GM19328 (cell line): Measurements from ENCODE around the gene BEGAIN.

Source experiments
- ATAC-seq: cut with Tn5 transposase; IDR thresholded peaks from one replicate; pipeline ENCODE4 v1.9.1; 2021; ENCODE audit warnings: mild to moderate bottlenecking, moderate library complexity; ENCODE audit not compliant: unreplicated experiment

Gene BEGAIN

GRCh38 chr14:100538351-100539002 is 48.7 kb downstream of the BEGAIN start:
- ATAC-seq = no peak

- ATAC-seq = no peak
Observed at GRCh38 chr14:100537446-100538350, 49.5 kb downstream of the BEGAIN start.

GRCh38 chr14:100536721-100537445 is 50.3 kb downstream of the BEGAIN start:
- ATAC-seq = no peak

- ATAC-seq = no peak
Observed at GRCh38 chr14:100536121-100536510, 51.1 kb downstream of the BEGAIN start.

DNA sequence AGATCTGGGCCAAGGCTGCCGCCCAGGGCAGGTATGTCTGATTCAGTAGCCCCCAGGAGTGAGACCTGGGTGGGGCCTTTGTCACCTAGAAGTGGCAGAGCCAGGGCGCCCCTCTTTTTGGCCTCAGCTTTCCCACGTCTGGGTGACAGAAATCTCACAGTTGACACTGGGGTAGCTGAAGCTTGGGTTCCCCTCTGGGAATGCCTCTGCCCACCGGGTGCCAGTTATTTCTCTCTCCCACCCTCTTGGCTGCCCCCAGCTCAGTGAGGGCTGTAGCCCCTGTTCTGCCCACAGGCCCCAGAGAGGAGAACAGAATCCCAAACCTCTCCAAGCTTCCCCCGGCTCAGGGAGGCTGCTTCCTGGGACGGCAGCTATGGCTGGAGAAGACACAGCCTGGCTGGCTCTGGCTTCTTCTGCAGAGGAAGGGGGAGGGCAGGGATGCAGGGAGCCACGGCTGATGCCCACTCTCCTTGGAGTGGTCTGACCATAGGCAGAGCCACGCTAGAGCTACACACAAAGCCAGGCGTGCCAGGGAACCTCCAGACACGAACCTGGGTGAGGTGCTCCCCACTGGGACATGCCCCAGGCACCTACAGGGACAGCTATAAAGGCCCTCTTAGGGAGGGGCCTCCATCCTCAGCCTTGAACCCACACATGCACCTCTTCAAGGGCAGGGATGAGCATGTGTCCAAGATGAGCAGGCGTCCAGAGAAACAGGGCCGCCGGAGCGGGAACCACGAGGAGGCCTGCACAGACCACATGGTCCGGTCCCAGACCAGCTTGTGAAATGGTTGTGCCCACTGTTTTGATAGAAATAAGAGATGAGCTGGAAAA is 51.7 kb downstream of the BEGAIN start:
- ATAC-seq = no peak

DNA sequence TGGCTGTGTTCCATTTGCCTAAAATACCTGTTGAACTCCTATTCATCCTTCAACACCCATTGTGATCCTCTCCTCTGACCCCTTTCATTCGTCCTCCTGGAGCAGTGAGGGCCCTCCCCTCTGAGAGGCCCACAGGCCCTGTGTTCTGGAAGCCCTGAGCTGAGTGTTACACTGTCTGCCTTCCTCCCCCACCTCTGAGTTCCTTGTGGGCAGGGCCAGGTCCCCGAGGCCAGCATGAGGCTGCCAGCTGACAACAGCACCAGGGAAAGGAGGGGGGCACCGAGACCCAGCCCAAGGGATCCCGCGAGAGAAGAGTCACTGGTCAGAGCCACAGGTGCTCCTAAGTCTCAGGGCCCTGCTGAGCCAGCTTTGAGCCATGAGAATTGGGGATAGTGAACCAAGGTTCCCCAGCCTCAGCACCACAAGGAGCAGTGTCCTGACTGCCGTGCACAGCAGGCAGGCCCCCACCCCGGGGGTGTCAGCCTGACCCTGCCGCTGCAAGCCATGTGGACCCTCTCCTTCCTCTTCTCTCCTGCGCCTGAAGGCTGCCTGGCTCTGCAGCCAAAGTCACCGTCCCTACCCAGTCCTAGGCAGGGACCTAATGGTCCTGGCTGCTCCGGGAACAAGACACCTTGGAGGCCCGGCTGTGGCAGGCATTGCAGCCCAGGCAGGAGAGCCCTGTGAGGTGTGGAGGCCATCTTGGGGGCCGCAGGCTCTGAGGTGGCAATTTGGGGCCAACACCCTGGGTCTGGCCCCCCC is 52.5 kb downstream of the BEGAIN start:
- no peak for ATAC-seq

GRCh38 chr14:100533656-100534485 is 53.3 kb downstream of the BEGAIN start:
- no peak for ATAC-seq

DNA sequence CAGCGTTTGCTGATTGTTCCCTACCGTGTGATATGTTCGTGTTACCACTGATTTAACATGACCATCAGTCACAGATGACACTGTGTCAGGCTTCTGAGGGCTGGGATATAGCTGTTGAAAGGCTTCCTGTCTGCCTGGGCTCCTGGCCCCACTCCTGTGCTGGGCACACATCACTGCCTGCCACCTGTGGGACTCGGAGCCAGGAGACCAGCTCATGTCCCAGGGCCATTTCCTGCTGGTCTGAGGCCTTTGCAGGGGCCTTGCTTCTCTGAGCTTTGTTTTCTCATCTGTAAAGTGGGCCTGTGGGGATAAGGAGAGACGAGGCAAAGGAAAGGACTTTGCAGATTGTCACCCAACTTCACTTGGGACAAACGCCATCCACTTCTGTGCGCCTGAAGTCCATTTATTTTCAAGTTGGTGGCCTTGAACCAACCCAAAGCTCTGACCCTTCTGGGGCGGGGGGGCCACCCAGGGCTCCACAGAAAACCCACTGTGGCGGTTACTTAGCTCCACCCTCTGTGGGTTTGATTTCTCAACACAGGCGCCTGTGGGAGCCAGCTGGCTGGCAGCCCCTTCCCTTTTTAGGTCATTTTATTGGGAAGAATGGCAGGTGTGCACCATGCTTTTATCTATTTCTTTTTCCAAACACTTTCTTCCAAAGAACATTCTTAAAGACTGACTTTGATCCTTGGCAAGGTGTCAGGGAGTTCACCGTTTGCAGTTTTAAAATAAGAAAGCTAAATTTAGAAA is 54.1 kb downstream of the BEGAIN start:
- no peak for ATAC-seq

DNA sequence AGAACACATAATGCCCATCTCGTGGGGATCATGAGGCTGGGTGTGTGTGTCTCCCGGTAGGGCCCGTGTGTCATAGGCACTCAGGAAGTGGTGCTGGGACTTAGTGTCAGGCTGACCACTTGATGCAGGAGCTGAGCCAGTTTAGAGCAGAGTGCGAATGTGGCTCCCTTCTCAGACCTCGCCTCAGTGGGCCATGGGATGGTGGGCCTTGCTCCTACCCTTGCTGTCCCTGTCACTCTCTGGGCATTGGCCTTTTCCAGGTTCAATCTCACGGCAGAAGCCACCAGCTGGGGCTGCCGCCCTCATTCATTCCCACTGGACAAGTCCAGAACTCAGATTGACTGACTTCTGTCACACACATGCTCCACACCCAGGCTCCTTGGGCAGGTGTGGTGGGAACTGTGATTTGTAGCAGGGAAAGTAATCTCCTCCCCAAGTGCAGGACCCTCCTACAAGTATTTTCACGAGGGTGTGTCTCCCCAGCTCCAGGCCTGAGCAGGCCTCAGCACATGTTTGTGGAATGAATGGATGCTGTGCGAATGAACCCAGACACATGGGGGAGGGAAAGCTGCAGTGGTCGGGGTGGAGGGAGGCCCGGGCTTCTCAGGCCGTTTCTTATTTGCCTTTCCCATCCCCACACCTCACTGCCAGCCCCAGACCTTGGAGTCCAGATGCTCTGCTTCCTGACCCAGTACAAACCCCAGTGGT is 54.9 kb downstream of the BEGAIN start:
- no peak for ATAC-seq

DNA sequence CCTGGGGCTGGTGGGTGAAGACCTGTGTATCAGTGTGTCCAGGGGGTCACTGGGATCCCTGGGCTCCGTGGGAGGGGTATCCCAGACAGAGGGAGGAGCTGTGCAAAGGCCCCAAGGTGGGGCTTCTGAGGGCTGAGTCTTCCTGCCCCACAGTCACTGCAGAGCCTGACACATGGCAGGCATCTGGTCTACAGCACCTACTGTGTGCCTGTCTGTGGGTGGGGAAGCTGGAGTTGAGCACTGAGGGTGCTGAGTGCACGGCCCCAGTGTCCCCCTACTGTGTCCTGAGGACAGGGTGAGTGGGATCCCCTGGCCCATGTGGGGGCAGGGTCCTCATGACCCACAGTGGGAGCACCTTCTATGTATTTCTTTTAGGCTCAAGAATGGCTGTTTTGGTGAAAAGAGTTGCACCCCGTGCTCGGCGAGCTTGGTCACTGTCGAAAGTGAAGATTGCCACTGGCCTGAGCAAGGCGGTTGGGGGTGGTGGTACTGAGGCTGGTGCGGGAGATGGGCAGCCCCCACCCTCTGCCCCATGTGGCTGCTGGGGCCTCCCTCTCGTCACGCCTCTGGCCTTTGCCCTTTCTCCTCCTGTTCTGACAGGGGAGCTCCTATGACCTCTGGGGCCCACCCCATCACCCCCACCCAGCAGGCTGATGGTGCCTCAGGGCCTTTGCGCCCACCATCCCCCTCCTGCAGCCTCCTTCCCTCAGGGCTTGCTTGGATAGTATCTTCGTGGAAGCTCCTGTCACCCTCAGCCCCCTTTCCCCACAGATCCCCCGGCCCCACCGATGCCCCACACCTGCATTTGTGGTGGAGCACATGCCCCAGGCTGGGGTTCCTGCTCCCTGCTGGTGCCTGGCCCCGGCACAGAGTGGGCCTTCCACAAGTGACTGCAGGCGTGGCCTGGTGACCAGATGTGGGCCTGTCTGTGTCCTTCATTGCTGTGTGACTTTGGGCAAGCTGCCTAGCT is 55.8 kb downstream of the BEGAIN start:
- no peak for ATAC-seq

GRCh38 chr14:100530270-100531072 is 56.7 kb downstream of the BEGAIN start:
- no peak for ATAC-seq

GRCh38 chr14:100529561-100530031 is 57.6 kb downstream of the BEGAIN start:
- ATAC-seq = no peak

GRCh38 chr14:100528962-100529560 is 58.2 kb downstream of the BEGAIN start:
- ATAC-seq = no peak

GRCh38 chr14:100526632-100527031 is 60.6 kb downstream of the BEGAIN start:
- ATAC-seq = no peak

DNA sequence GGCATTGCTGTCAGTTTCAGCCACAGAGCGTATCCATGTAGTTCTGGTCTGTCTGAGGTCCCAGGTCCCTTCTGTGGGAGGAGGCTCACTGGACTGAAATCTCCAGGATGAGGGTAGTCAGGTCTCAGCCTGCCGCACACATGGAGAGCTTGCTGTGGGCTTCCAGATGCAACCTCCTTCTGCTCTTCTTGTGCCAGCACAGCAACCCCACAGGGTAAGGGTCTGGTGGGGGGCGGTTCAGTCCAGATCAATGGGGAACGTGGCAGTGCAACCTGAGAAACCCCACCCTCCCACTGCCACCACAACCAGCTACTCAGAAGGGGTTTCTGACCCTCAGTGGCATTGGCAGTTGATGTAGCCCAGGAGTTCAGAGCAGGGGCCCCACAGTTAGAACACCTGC is 61.2 kb downstream of the BEGAIN start:
- ATAC-seq = no peak
